ENCODE data around the gene TM9SF3. TPM values are rescaled to one million over a fixed set of nuclear protein-coding genes. Genes with fewer than 3 reads are reported as not detected.

Gene TM9SF3
- total and polyA plus RNA-seq, 10 of the 15 experiments (the other 5 are each of a cell fraction or from before 2014, with no cell fraction given): 17.1 to 85.4 (median 44.9) TPM

DNA sequence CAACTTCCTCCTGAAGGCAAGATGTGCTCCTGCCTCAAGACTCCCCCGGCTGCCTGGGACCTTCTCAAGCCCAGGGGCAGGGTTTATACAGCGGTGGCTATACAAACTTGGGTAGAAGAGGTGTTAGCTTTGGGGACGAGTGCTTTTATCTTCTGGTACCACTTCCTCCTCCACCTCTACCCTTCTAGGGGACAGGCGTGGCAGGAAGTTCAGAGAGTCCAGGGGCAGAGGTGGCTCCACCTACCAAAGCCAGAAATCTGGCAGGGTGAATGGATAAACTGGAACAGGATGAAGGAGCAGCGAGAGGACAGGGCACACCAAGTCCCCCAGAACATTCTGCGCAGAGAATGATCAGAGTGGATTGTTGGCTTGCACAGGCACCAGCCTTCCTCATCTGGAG lies 24.0 kb upstream of the TM9SF3 start:
- BruUV-seq (replicated peaks): no TSS peak
- H3K4me3 ChIP-seq: no peak overlapping the region
- no peak for TF ChIP-seq LARP7 (IDR thresholded peaks at IDR 0.05)
- TF ChIP-seq, protein P1, sequence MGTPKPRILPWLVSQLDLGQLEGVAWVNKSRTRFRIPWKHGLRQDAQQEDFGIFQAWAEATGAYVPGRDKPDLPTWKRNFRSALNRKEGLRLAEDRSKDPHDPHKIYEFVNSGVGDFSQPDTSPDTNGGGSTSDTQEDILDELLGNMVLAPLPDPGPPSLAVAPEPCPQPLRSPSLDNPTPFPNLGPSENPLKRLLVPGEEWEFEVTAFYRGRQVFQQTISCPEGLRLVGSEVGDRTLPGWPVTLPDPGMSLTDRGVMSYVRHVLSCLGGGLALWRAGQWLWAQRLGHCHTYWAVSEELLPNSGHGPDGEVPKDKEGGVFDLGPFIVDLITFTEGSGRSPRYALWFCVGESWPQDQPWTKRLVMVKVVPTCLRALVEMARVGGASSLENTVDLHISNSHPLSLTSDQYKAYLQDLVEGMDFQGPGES (IDR thresholded peaks at IDR 0.05): no peak
- TF ChIP-seq, protein P2, sequence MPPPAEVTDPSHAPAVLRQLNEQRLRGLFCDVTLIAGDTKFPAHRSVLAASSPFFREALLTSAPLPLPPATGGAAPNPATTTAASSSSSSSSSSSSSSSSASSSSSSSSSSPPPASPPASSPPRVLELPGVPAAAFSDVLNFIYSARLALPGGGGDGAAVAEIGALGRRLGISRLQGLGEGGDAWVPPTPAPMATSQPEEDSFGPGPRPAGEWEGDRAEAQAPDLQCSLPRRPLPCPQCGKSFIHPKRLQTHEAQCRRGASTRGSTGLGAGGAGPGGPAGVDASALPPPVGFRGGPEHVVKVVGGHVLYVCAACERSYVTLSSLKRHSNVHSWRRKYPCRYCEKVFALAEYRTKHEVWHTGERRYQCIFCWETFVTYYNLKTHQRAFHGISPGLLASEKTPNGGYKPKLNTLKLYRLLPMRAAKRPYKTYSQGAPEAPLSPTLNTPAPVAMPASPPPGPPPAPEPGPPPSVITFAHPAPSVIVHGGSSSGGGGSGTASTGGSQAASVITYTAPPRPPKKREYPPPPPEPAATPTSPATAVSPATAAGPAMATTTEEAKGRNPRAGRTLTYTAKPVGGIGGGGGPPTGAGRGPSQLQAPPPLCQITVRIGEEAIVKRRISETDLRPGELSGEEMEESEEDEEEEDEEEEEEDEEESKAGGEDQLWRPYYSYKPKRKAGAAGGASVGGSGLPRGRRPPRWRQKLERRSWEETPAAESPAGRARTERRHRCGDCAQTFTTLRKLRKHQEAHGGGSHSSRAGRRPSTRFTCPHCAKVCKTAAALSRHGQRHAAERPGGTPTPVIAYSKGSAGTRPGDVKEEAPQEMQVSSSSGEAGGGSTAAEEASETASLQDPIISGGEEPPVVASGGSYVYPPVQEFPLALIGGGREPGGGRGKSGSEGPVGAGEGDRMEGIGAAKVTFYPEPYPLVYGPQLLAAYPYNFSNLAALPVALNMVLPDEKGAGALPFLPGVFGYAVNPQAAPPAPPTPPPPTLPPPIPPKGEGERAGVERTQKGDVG (CRISPR knock-in tag; IDR thresholded peaks at IDR 0.05): no peak
- TF ChIP-seq RUNX3 (IDR thresholded peaks at IDR 0.05; ENCODE audit: low read length): no peak
- in situ Hi-C loops (cut with MboI): no loop called here
- ChIA-PET CTCF (interaction anchor here (0.9 kb wide), 2 partner anchors 103 to 215 kb away, joined by 3 read pairs; no protein-coding TSS in a partner anchor), RAD21 (ENCODE audit: unreplicated experiment) (interaction anchor here (0.5 kb wide), 1 partner anchor 201 kb away, joined by 3 read pairs; no protein-coding TSS in a partner anchor), SMC1A (ENCODE audit: uncharacterized antibody, unreplicated experiment) (interaction anchor here (1.1 kb wide), 1 partner anchor 11 kb away, joined by 3 read pairs; no protein-coding TSS in a partner anchor), POLR2A (no interaction called here)
- intact Hi-C loops (cut with micrococcal nuclease; ENCODE audit: unreplicated experiment): no loop called here
- DNase-seq (ENCODE audit: low read depth, low spot score): no peak
- no peak overlapping the region for H3K4me2 ChIP-seq (ENCODE audit: control insufficient read depth, insufficient read depth)
- FAIRE-seq: no peak
- H3K79me2 ChIP-seq (ENCODE audit: control insufficient read depth, insufficient read depth, low read length): no peaks in the 10 kb centered on the region
- 82% methylated on average over 6 of the region's 6 CpGs for WGBS (ENCODE audit: insufficient coverage, insufficient replicate concordance, low lambda C conversion rate, missing lambda C conversion rate)
- H3K9me3 ChIP-seq (replicated peaks; ENCODE audit: control insufficient read depth, insufficient read depth, low read length): no peaks in the 10 kb centered on the region
- no peak overlapping the region for H3K27ac ChIP-seq (ENCODE audit: control insufficient read depth, insufficient read depth)
- H3K9ac ChIP-seq (ENCODE audit: control insufficient read depth, insufficient read depth, low read length): no peak overlapping the region
- peaks cover 33 to 55% of the 10 kb centered on the region in 2 experiments for H3K36me3 ChIP-seq (ENCODE audit: control insufficient read depth in 2 of 2, insufficient read depth in 2 of 2, low read length in 1 of 2)
- ATAC-seq: no peak
- H3K4me1 ChIP-seq (ENCODE audit: control insufficient read depth, insufficient read depth, low read length): no peaks in the 10 kb centered on the region
- H2AFZ ChIP-seq (ENCODE audit: control insufficient read depth, low read depth, low read length): no peak overlapping the region
- H3K27me3 ChIP-seq (replicated peaks in 1 of 2; ENCODE audit: control insufficient read depth in 2 of 2, insufficient read depth in 2 of 2, low read length in 1 of 2): no peaks in the 10 kb centered on the region
- no peaks in the 10 kb centered on the region for H4K20me1 ChIP-seq (ENCODE audit: control insufficient read depth, insufficient read depth)

All from GM12878 (cell line).